Central memory CD8-positive, alpha-beta T cell (primary cell): ENCODE results near the gene PCDH11Y.
"Not testable (repeated sequence)": the region's sequence is repeated elsewhere in the genome, so short reads cannot be mapped to it uniquely, and the experiment has no call there.

Experiments
- ATAC-seq: fragments of 150-1000 bp; cut with Tn5 transposase; replicated peaks from 2 replicates; pipeline ENCODE4 v1.10.0; 2022; ENCODE audit warnings: mild to moderate bottlenecking, moderate FRiP score, moderate number of reproducible peaks; ENCODE audit not compliant: poor library complexity, severe bottlenecking; ENCODE audit errors: extremely low read depth
- DNase-seq, 2 donors: peaks; one replicate each; pipeline ENCODE4 v3.0.0; 2021; ENCODE audit warnings: low spot score in 2 of 2
- H3K27ac Mint-ChIP-seq: one replicate; pipeline ENCODE4 v1.8.0; 2022; ENCODE audit warnings: low read depth, mild to moderate bottlenecking, moderate library complexity, mixed read lengths
- H3K27me3 Mint-ChIP-seq: one replicate; pipeline ENCODE4 v1.8.0; 2022; ENCODE audit warnings: mixed read lengths
- H3K36me3 Mint-ChIP-seq: one replicate; pipeline ENCODE4 v1.8.0; 2022; ENCODE audit warnings: mild to moderate bottlenecking, moderate library complexity, mixed read lengths; ENCODE audit not compliant: insufficient read depth
- H3K4me1 Mint-ChIP-seq: one replicate; pipeline ENCODE4 v1.8.0; 2022; ENCODE audit warnings: mixed read lengths
- H3K4me3 Mint-ChIP-seq: one replicate; pipeline ENCODE4 v1.8.0; 2022; ENCODE audit warnings: mild to moderate bottlenecking, moderate library complexity, mixed read lengths
- H3K9me3 Mint-ChIP-seq: one replicate; pipeline ENCODE4 v1.8.0; 2022; ENCODE audit warnings: mixed read lengths

The PCDH11Y gene

GRCh38 chrY:5679265-5679664 is 679.2 kb downstream of the PCDH11Y start:
- H3K9me3 Mint-ChIP-seq, H3K36me3 Mint-ChIP-seq, H3K27me3 Mint-ChIP-seq, DNase-seq, H3K4me1 Mint-ChIP-seq, ATAC-seq, H3K27ac Mint-ChIP-seq, H3K4me3 Mint-ChIP-seq: not testable (repeated sequence)

DNA sequence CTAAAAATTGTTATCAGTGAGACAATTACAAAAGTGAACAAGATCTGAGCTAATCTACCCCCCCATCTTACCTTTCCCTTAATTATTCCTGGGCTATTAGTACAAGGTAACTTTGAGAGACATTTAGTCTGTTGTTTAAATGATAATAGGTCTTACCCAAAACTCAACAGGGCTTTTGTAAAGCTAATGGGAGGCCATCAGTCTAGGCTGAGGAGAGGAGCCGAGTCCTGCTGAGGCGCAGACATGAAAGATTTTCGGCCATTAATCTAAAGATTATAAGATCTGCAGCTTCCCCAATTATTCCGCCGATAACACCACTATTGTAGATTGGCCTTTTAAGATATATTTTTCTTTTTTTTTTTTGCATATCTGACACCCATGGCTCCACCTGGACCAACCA is 708.6 kb downstream of the PCDH11Y start:
- H3K27me3 Mint-ChIP-seq, H3K36me3 Mint-ChIP-seq, DNase-seq, ATAC-seq, H3K4me1 Mint-ChIP-seq, H3K27ac Mint-ChIP-seq, H3K9me3 Mint-ChIP-seq, H3K4me3 Mint-ChIP-seq: not testable (repeated sequence)

DNA sequence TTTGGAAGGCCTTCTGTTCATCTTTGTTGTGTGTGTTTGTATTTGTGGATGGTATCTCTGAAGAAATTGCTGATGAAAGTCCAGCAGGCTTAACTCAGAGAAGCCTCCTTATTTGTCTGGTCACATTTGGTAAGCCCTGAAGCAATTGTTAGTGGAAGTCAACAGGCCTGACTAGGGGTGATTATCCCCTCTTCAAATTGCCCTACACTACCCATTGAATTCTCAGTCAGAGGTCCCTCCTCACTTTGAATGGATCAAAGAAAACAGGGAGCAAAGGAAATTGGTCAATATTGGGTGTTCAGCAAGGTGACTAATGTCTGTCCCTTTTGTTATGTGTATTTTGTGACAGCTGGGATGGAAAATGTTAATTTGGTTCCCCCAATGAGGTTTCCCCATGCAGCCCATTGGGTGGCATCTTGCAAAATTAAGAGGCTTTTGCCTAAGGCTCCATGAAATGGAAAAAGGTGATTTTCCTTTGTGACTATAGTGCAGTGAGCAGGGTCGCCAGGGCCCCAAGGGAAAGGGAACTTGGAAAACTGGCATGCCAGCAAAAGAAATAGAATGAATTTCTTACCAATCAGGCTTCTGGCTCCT is 709.8 kb downstream of the PCDH11Y start:
- H3K36me3 Mint-ChIP-seq, H3K9me3 Mint-ChIP-seq, H3K4me1 Mint-ChIP-seq, H3K4me3 Mint-ChIP-seq, H3K27ac Mint-ChIP-seq, H3K27me3 Mint-ChIP-seq, ATAC-seq, DNase-seq: not testable (repeated sequence)

- H3K4me3 Mint-ChIP-seq, H3K4me1 Mint-ChIP-seq: not testable (repeated sequence)
Observed at GRCh38 chrY:5761403-5761802, 761.3 kb downstream of the PCDH11Y start.

GRCh38 chrY:5776485-5776884 is 776.4 kb downstream of the PCDH11Y start:
- not testable (repeated sequence) for H3K36me3 Mint-ChIP-seq, H3K27me3 Mint-ChIP-seq, H3K4me3 Mint-ChIP-seq, H3K4me1 Mint-ChIP-seq, H3K27ac Mint-ChIP-seq, DNase-seq, ATAC-seq
- peaks cover 10% of the 10 kb centered on the region for H3K9me3 Mint-ChIP-seq

More at GRCh38 chrY:5761403-5761802, 761.3 kb downstream of the PCDH11Y start:
- not testable (repeated sequence) for DNase-seq, H3K36me3 Mint-ChIP-seq, ATAC-seq, H3K27me3 Mint-ChIP-seq, H3K27ac Mint-ChIP-seq, H3K9me3 Mint-ChIP-seq
